Choroid plexus epithelial cell (primary cell): ENCODE results near the gene RPS18.

Source experiments
- DNase-seq: peaks from one replicate; pipeline ENCODE4 v3.0.0-alpha.2; 2010; ENCODE audit warnings: low read depth
- H3K4me3 ChIP-seq: 2 replicates; pipeline ENCODE4 v1.5.1; 2011; ENCODE audit warnings: low read depth, mild to moderate bottlenecking, control low read depth, low read length, moderate library complexity
- TF ChIP-seq, protein P1 (sequence below): conservative IDR thresholded peaks from 2 replicates; pipeline ENCODE4 v1.5.1; 2011; ENCODE audit warnings: low read depth, mild to moderate bottlenecking, control low read depth, inconsistent platforms, low read length, moderate library complexity

The RPS18 gene

GRCh38 chr6:33320315-33321181, 48.7 kb downstream of the RPS18 start:
- H3K4me3 ChIP-seq = peak overlapping the region; percentile 11
- DNase-seq = peak; percentile 84
- TF ChIP-seq, protein P1, sequence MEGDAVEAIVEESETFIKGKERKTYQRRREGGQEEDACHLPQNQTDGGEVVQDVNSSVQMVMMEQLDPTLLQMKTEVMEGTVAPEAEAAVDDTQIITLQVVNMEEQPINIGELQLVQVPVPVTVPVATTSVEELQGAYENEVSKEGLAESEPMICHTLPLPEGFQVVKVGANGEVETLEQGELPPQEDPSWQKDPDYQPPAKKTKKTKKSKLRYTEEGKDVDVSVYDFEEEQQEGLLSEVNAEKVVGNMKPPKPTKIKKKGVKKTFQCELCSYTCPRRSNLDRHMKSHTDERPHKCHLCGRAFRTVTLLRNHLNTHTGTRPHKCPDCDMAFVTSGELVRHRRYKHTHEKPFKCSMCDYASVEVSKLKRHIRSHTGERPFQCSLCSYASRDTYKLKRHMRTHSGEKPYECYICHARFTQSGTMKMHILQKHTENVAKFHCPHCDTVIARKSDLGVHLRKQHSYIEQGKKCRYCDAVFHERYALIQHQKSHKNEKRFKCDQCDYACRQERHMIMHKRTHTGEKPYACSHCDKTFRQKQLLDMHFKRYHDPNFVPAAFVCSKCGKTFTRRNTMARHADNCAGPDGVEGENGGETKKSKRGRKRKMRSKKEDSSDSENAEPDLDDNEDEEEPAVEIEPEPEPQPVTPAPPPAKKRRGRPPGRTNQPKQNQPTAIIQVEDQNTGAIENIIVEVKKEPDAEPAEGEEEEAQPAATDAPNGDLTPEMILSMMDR = no peak

- TF ChIP-seq, protein P1 = no peak
- H3K4me3 ChIP-seq = no peak overlapping the region
- no peak for DNase-seq
Observed at GRCh38 chr6:33321227-33321626, 49.4 kb downstream of the RPS18 start.

DNA sequence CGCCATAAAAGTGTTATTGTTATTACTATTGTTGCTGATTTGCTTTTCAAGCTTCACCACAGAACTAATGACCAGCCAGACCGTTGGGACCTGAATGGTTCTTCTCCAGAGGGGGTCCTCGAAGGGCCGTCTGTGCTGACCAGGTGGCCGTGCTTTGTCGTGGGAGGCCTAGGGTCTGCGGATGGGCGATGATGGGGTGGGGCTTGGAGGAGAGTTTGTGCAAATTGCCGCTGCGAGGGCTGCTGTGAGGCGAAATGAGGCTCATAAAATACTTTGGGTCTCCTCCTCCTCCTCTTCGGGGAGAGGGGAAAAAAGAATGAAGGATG, 51.7 kb downstream of the RPS18 start:
- TF ChIP-seq, protein P1 = no peak
- DNase-seq = no peak
- H3K4me3 ChIP-seq = peak overlapping the region; percentile 79

DNA sequence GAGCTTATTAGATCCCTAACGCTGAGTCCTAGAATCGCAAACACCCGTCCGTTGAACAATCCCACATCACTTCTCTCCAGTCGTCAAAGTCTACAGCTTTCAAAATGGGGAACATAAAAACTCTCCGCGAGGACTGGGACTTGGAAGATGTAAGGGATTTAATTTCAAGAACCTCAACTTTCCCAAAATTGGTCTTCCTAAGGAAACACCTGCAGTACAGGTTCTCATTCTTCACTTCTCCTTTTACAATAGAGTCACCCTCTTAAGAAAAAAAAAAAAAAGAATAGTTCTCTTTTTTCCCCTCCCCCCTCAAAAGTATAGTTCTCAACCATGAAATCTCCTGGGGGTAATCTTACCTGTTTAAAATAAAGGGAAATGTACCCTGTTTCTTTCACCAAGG, 52.2 kb downstream of the RPS18 start:
- TF ChIP-seq, protein P1 = no peak
- no peak for DNase-seq
- H3K4me3 ChIP-seq = no peak overlapping the region
